ENCODE measurements around the gene C11orf98. TPM values are rescaled to one million over a fixed set of nuclear protein-coding genes. Genes with fewer than 3 reads are reported as not detected.

Gene C11orf98
- total RNA-seq, 1 experiment from 2014 or later = 115 TPM

DNA sequence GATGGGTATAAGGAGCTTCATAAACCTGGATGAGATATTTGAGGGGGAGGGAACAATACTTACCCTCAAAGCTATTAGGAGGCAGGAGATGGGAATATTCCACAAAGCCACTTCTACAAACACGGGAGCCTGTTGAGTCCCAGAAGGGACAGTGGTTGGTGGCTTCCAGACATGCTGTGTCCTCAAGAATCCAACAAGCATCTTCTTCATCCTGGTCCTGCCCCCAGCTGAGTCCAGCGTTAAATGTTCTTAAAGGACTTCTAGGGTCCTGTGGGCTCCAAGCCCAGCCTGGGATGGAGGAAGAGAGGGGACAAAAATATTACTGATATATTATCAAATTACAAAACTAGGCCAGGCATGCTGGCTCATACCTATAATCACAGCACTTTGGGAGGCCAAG is 2.5 kb upstream of the C11orf98 start:
- Histone ChIP-seq H3K27me3 (replicated peaks; ENCODE audit: control insufficient read depth, insufficient read depth, low read length) (no peaks in the 10 kb centered on the region), H3K4me1 (peaks cover 24% of the 10 kb centered on the region), H3K9me3 (no peaks in the 10 kb centered on the region), H3K36me3 (ENCODE audit: control insufficient read depth, insufficient read depth, low read length) (peaks cover 7% of the 10 kb centered on the region), H3K4me3 (ENCODE audit: low read depth, low read length) (no peak overlapping the region)
- POLR2A ChIA-PET = interaction anchor here (1.0 kb wide), 1 partner anchor 76 kb away, joined by 3 read pairs; the partner anchor contains the start of gene TUT1
- no peaks in the 10 kb centered on the region for H3K27me3 Mint-ChIP-seq (ENCODE audit: insufficient read depth, unreplicated experiment)
- no peak overlapping the region for H3K4me3 Mint-ChIP-seq (ENCODE audit: unreplicated experiment)
- no peak for DNase-seq
- CTCF ChIA-PET = interaction anchor here (0.5 to 2.0 kb wide), 2 partner anchors 12 to 56 kb away, joined by 6 to 7 read pairs; no protein-coding TSS in a partner anchor
- H3K9me3 Mint-ChIP-seq (ENCODE audit: unreplicated experiment) = no peaks in the 10 kb centered on the region
- intact Hi-C loops (cut with micrococcal nuclease; ENCODE audit: unreplicated experiment) = no loop called here
- peaks cover 86% of the 10 kb centered on the region for H3K36me3 Mint-ChIP-seq (ENCODE audit: insufficient read depth, unreplicated experiment)
- peaks cover 14% of the 10 kb centered on the region for H3K4me1 Mint-ChIP-seq (ENCODE audit: low read depth, unreplicated experiment)
- no TSS peak for BruUV-seq (replicated peaks)
- H3K27ac Mint-ChIP-seq (ENCODE audit: unreplicated experiment) = no peak overlapping the region
- TF ChIP-seq, protein P1, sequence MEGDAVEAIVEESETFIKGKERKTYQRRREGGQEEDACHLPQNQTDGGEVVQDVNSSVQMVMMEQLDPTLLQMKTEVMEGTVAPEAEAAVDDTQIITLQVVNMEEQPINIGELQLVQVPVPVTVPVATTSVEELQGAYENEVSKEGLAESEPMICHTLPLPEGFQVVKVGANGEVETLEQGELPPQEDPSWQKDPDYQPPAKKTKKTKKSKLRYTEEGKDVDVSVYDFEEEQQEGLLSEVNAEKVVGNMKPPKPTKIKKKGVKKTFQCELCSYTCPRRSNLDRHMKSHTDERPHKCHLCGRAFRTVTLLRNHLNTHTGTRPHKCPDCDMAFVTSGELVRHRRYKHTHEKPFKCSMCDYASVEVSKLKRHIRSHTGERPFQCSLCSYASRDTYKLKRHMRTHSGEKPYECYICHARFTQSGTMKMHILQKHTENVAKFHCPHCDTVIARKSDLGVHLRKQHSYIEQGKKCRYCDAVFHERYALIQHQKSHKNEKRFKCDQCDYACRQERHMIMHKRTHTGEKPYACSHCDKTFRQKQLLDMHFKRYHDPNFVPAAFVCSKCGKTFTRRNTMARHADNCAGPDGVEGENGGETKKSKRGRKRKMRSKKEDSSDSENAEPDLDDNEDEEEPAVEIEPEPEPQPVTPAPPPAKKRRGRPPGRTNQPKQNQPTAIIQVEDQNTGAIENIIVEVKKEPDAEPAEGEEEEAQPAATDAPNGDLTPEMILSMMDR (IDR thresholded peaks at IDR 0.05; ENCODE audit: insufficient read depth in 1 of 2, low read depth in 1 of 2, low read length in 1 of 2, severe bottlenecking in 1 of 2, unreplicated experiment in 1 of 2) = no peak

DNA sequence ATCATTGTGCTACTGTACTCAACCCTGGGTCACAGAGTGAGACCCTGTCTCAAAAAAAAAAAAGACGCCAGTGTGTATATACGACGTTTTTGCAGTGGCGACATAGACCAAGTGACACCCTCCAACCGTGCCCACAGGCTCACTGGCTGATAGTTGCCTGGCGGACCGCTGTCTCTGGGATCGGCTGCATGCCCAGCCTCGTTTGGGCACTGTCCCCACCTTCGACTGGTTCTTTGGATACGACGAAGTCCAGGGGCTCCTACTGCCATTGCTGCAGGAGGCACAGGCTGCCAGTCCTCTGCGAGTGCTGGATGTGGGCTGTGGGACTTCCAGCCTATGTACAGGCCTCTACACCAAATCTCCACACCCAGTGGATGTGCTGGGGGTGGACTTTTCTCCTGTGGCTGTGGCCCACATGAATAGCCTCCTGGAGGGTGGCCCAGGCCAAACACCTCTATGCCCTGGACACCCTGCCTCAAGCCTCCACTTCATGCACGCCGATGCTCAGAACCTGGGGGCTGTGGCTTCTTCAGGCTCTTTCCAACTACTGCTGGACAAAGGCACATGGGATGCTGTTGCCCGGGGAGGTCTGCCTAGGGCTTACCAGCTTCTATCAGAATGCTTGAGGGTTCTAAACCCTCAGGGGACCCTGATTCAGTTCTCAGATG is 1.4 kb upstream of the C11orf98 start:
- Mint-ChIP-seq H3K36me3 (ENCODE audit: insufficient read depth, unreplicated experiment) (peaks cover 79% of the 10 kb centered on the region), H3K4me3 (ENCODE audit: unreplicated experiment) (peak overlapping the region; percentile 99), H3K9me3 (ENCODE audit: unreplicated experiment) (no peaks in the 10 kb centered on the region), H3K27me3 (ENCODE audit: insufficient read depth, unreplicated experiment) (no peaks in the 10 kb centered on the region), H3K27ac (ENCODE audit: unreplicated experiment) (peak overlapping the region; percentile 97), H3K4me1 (ENCODE audit: low read depth, unreplicated experiment) (peaks cover 11% of the 10 kb centered on the region)
- BruUV-seq (replicated peaks) = no TSS peak
- Histone ChIP-seq H3K4me1 (peaks cover 23% of the 10 kb centered on the region), H3K9me3 (no peaks in the 10 kb centered on the region), H3K27me3 (replicated peaks; ENCODE audit: control insufficient read depth, insufficient read depth, low read length) (no peaks in the 10 kb centered on the region), H3K4me3 (ENCODE audit: low read depth, low read length) (peak overlapping the region; percentile 50), H3K36me3 (ENCODE audit: control insufficient read depth, insufficient read depth, low read length) (peaks cover 7% of the 10 kb centered on the region)
- intact Hi-C loops (cut with micrococcal nuclease; ENCODE audit: unreplicated experiment) = no loop called here
- TF ChIP-seq, protein P1 (IDR thresholded peaks at IDR 0.05; ENCODE audit: insufficient read depth in 1 of 2, low read depth in 1 of 2, low read length in 1 of 2, severe bottlenecking in 1 of 2, unreplicated experiment in 1 of 2) = no peak
- DNase-seq = no peak
- CTCF ChIA-PET = interaction anchor here (1.4 to 2.1 kb wide), 3 partner anchors 13 to 93 kb away, joined by 4 to 7 read pairs (median 6); partner anchors contain the start of genes EEF1G, INTS5 and TUT1
- POLR2A ChIA-PET = interaction anchor here (0.5 to 2.1 kb wide), 7 partner anchors 13 to 1639 kb away, joined by 3 to 46 read pairs (median 8); partner anchors contain the start of genes ESRRA, HNRNPUL2, INTS5 and STX5

DNA sequence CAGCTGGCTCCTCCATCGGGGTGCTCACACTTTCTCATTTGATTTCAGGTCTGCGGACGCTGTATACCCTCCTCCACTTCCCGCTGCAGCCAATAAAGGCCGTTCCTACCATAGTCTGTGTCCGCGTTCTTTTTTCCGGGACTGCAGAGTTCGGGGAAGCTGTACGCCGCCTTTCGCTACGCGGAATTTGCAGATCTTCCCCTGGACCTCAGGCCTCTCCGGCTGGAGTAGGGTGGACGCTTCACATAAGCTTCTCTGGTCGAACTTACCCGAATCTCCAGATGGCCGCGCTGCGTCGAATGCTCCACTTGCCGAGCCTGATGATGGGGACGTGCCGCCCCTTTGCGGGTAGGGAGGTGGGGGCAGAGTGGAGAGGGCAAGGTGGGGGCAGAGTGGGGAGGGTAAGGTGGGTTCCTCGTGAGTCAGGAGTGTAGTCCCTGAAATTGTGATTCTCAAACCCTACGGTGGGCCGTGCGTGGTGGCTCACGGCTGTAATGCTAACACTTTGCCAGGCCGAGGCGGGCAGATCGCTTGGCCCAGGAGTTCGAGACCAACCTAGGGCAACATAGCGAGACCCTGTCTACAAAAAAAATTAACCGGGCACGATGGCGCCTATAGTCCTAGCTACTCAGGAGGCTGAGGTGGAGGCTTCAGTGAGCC is 719 bp upstream of the C11orf98 start:
- DNase-seq = peak in 1 of 2 experiments; percentile 54
- H3K36me3 Mint-ChIP-seq (ENCODE audit: insufficient read depth, unreplicated experiment) = peaks cover 79% of the 10 kb centered on the region
- peak overlapping the region; percentile 50 for H3K4me3 ChIP-seq (ENCODE audit: low read depth, low read length)
- no peaks in the 10 kb centered on the region for H3K9me3 ChIP-seq
- TF ChIP-seq, protein P1 (IDR thresholded peaks at IDR 0.05; ENCODE audit: insufficient read depth in 1 of 2, low read depth in 1 of 2, low read length in 1 of 2, severe bottlenecking in 1 of 2, unreplicated experiment in 1 of 2) = no peak
- no peaks in the 10 kb centered on the region for H3K27me3 Mint-ChIP-seq (ENCODE audit: insufficient read depth, unreplicated experiment)
- no peaks in the 10 kb centered on the region for H3K9me3 Mint-ChIP-seq (ENCODE audit: unreplicated experiment)
- ChIA-PET CTCF (interaction anchor here (1.1 to 2.1 kb wide), 8 partner anchors 13 to 121 kb away, joined by 3 to 12 read pairs (median 6); partner anchors contain the start of genes B3GAT3, EEF1G, INTS5 and TUT1), POLR2A (interaction anchor here (0.5 to 2.1 kb wide), 32 partner anchors 9 to 1639 kb away, joined by 3 to 56 read pairs (median 8); partner anchors contain the start of genes AHNAK, B3GAT3, EEF1G and ESRRA)
- no TSS peak for BruUV-seq (replicated peaks)
- H3K4me1 ChIP-seq = peaks cover 21% of the 10 kb centered on the region
- intact Hi-C loops (cut with micrococcal nuclease; ENCODE audit: unreplicated experiment) = loop anchor here (2.0 kb wide), 2 partner anchors 19 to 43 kb away; partner anchors contain the start of gene GANAB
- H3K4me1 Mint-ChIP-seq (ENCODE audit: low read depth, unreplicated experiment) = peaks cover 5% of the 10 kb centered on the region
- peak overlapping the region; percentile 99 for H3K4me3 Mint-ChIP-seq (ENCODE audit: unreplicated experiment)
- no peaks in the 10 kb centered on the region for H3K27me3 ChIP-seq (replicated peaks; ENCODE audit: control insufficient read depth, insufficient read depth, low read length)
- H3K36me3 ChIP-seq (ENCODE audit: control insufficient read depth, insufficient read depth, low read length) = peaks cover 7% of the 10 kb centered on the region
- peak overlapping the region; percentile 97 for H3K27ac Mint-ChIP-seq (ENCODE audit: unreplicated experiment)

Data from Caco-2 (cell line).